PC-3 (cell line): ENCODE measurements around the gene ZFYVE28.

Experiments
- CTCF ChIP-seq: fragments of 300-600 bp; sonication (generic); conservative IDR thresholded peaks from 2 replicates; pipeline ENCODE4 v1.5.1; 2017; ENCODE audit warnings: antibody characterized with exemption, low read depth, mild to moderate bottlenecking, low read length
- EZH2 ChIP-seq: fragments of 300-600 bp; sonication (generic); IDR thresholded peaks from one replicate; pipeline ENCODE4 v1.6.1; 2017; ENCODE audit warnings: antibody characterized with exemption, mild to moderate bottlenecking, low read length; ENCODE audit not compliant: unreplicated experiment

DNA sequence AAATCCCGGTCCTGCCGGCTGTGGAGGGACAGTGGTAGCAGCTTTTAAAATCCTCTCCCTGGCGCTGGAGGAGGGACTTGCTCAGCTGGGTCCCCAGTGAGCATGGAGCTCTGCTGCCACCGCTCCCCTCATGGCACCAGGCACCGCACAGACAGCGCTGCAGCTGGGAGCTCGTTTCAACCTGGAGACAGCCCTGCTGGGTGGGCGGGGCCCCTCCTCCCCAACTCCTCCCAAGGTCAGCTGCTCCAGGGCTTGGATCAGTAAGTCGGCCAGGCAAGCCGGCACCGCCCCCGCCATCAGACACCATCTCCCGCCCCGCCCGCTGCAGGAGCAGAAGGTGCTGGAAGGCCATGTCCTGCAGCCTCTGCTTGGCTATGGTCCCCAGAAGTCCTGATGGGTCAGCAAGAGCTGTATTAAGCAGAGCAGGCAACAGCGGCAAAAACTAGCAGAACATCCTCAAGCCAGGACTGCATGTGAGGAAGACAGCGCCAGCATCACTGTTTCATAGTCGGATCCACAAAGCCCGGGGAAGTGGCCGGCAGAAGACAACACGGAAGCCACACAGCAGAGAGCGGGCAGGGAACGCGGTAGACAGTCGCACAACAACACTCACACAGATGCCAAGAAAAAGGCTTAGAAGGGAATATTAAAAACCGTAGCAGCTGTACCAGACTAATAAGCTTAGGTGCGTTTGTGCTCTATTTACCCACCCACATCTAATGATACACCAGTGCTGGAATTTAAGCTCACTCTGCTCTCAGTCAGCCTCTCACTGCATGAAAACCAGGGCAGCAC is 16.2 kb downstream of the ZFYVE28 start:
- TF ChIP-seq CTCF (no peak), EZH2 (no peak)
